Smooth muscle cell of the brain vasculature (primary cell): ENCODE measurements around the gene RGMA.

Experiments
- DNase-seq: peaks from one replicate; pipeline ENCODE4 v3.0.0-alpha.2; 2012; ENCODE audit warnings: low read depth, low spot score

The RGMA gene

GRCh38 chr15:93093765-93094164, 4.8 kb upstream of the RGMA start:
- DNase-seq, result no peak

- DNase-seq, result no peak
Observed at GRCh38 chr15:93091465-93091864, 2.5 kb upstream of the RGMA start.

GRCh38 chr15:93089727-93090305, 805 bp upstream of the RGMA start:
- no peak for DNase-seq

- no peak for DNase-seq
Observed at GRCh38 chr15:93088200-93088980, 621 bp downstream of the RGMA start.

GRCh38 chr15:93087825-93088199, 1.2 kb downstream of the RGMA start:
- DNase-seq, result no peak

GRCh38 chr15:93086791-93087190, 2.2 kb downstream of the RGMA start:
- no peak for DNase-seq

GRCh38 chr15:93085692-93086091, 3.3 kb downstream of the RGMA start:
- no peak for DNase-seq

GRCh38 chr15:93082861-93083260, 6.2 kb downstream of the RGMA start:
- no peak for DNase-seq

GRCh38 chr15:93081399-93081798, 7.6 kb downstream of the RGMA start:
- no peak for DNase-seq

GRCh38 chr15:93080451-93080850, 8.6 kb downstream of the RGMA start:
- no peak for DNase-seq

- no peak for DNase-seq
Observed at GRCh38 chr15:93076875-93077274, 12.1 kb downstream of the RGMA start.

GRCh38 chr15:93076217-93076616, 12.8 kb downstream of the RGMA start:
- no peak for DNase-seq

- DNase-seq, result no peak
Observed at GRCh38 chr15:93074599-93074998, 14.4 kb downstream of the RGMA start.

- DNase-seq, result no peak
Observed at GRCh38 chr15:93073465-93073952, 15.5 kb downstream of the RGMA start.

- peak; percentile 44 for DNase-seq
Observed at GRCh38 chr15:93072411-93073394, 16.3 kb downstream of the RGMA start.

- peak; percentile 79 for DNase-seq
Observed at GRCh38 chr15:93072011-93072410, 17.0 kb downstream of the RGMA start.

- no peak for DNase-seq
Observed at GRCh38 chr15:93071469-93071936, 17.5 kb downstream of the RGMA start.

- no peak for DNase-seq
Observed at GRCh38 chr15:93070551-93071296, 18.3 kb downstream of the RGMA start.

- no peak for DNase-seq
Observed at GRCh38 chr15:93070132-93070531, 18.9 kb downstream of the RGMA start.

- DNase-seq, result no peak
Observed at GRCh38 chr15:93068581-93069199, 20.3 kb downstream of the RGMA start.

GRCh38 chr15:93067649-93068085, 21.3 kb downstream of the RGMA start:
- no peak for DNase-seq
